GM12878 (cell line): Measurements from ENCODE around the gene AIF1. TPM values are rescaled to one million over a fixed set of nuclear protein-coding genes. Genes with fewer than 3 reads are reported as not detected.
A peak's percentile ranks its signal among the peaks of the same experiment; 100 is the strongest.

Source experiments
- ATF3 ChIP-seq: IDR thresholded peaks from 2 replicates; pipeline ENCODE4 v1.6.1; 2011; ENCODE audit warnings: low read depth, mild to moderate bottlenecking, low read length, moderate library complexity, borderline replicate concordance; ENCODE audit errors: extremely low read depth
- BHLHE40 ChIP-seq, 2 experiments: fragments of 450-650 bp in 1 of 2; IDR thresholded peaks; 2 replicates each; pipeline ENCODE4 v1.6.1; 2011 to 2017; ENCODE audit warnings: low read depth in 2 of 2, borderline replicate concordance in 1 of 2, improper control_type of control experiment in 1 of 2, low read length in 1 of 2, mild to moderate bottlenecking in 1 of 2
- BMI1 ChIP-seq: fragments of 450-650 bp; IDR thresholded peaks from 2 replicates; pipeline ENCODE4 v1.6.1; 2016; ENCODE audit warnings: mild to moderate bottlenecking, moderate library complexity, borderline replicate concordance
- CREB1 ChIP-seq: IDR thresholded peaks from 2 replicates; pipeline ENCODE4 v1.6.1; 2012; ENCODE audit warnings: low read depth, mild to moderate bottlenecking, inconsistent platforms
- CREM ChIP-seq: IDR thresholded peaks from 2 replicates; pipeline ENCODE4 v1.6.1; 2014; ENCODE audit warnings: antibody characterized with exemption, low read depth
- ETV6 ChIP-seq, 2 experiments: fragments of 450-650 bp in 1 of 2; IDR thresholded peaks in 1 of 2; conservative IDR thresholded peaks in 1 of 2; 2 replicates each; pipeline ENCODE4 v1.6.1; 2014; ENCODE audit warnings: antibody characterized with exemption in 1 of 2, borderline replicate concordance in 1 of 2, low read depth in 1 of 2, mild to moderate bottlenecking in 1 of 2, moderate library complexity in 1 of 2
- HDAC2 ChIP-seq: fragments of 200-600 bp; sonication (generic); IDR thresholded peaks from 2 replicates; pipeline ENCODE4 v1.6.1; 2017
- HDGF ChIP-seq: fragments of 450-650 bp; IDR thresholded peaks from 2 replicates; pipeline ENCODE4 v1.6.1; 2016; ENCODE audit warnings: antibody characterized with exemption
- IKZF1 ChIP-seq: fragments of 450-650 bp; conservative IDR thresholded peaks from 2 replicates; pipeline ENCODE4 v1.6.1; 2017; ENCODE audit warnings: antibody characterized with exemption, mild to moderate bottlenecking
- LARP7 ChIP-seq: fragments of 450-650 bp; IDR thresholded peaks from 2 replicates; pipeline ENCODE4 v1.6.1; 2017; ENCODE audit warnings: mild to moderate bottlenecking
- MEF2B ChIP-seq: fragments of 450-650 bp; IDR thresholded peaks from 2 replicates; pipeline ENCODE4 v1.6.1; 2018; ENCODE audit warnings: mild to moderate bottlenecking, moderate library complexity; ENCODE audit not compliant: partially characterized antibody, poor library complexity, severe bottlenecking
- MLLT1 ChIP-seq: fragments of 450-650 bp; IDR thresholded peaks from 2 replicates; pipeline ENCODE4 v1.6.1; 2016; ENCODE audit warnings: mild to moderate bottlenecking
- MTA2 ChIP-seq: fragments of 450-650 bp; IDR thresholded peaks from 2 replicates; pipeline ENCODE4 v1.6.1; 2016; ENCODE audit warnings: low read depth, mild to moderate bottlenecking, moderate library complexity
- RFX5 ChIP-seq: IDR thresholded peaks from 2 replicates; pipeline ENCODE4 v1.6.1; 2011; ENCODE audit warnings: low read depth, low read length, improper control_type of control experiment
- SPI1 ChIP-seq: IDR thresholded peaks from 2 replicates; pipeline ENCODE4 v1.6.1; 2011; ENCODE audit warnings: low read depth, mild to moderate bottlenecking, low read length, moderate library complexity, borderline replicate concordance; ENCODE audit not compliant: insufficient read depth
- SREBF2 ChIP-seq: IDR thresholded peaks from 2 replicates; pipeline ENCODE4 v1.6.1; 2012; ENCODE audit warnings: mild to moderate bottlenecking, low read length
- SRF ChIP-seq, 2 experiments: IDR thresholded peaks; 2 replicates each; pipeline ENCODE4 v1.6.1; 2011; ENCODE audit warnings: low read depth in 2 of 2, low read length in 2 of 2, mild to moderate bottlenecking in 1 of 2, moderate library complexity in 1 of 2
- SUPT20H ChIP-seq: IDR thresholded peaks from 2 replicates; pipeline ENCODE4 v1.6.1; 2011; ENCODE audit warnings: low read depth, mild to moderate bottlenecking, low read length, moderate library complexity, borderline replicate concordance; ENCODE audit not compliant: control insufficient read depth
- SUZ12 ChIP-seq: fragments of 200-600 bp; sonication (generic); IDR thresholded peaks from one replicate; pipeline ENCODE4 v1.6.1; 2018; ENCODE audit warnings: antibody characterized with exemption, mild to moderate bottlenecking; ENCODE audit not compliant: unreplicated experiment
- TCF7 ChIP-seq: IDR thresholded peaks from 2 replicates; pipeline ENCODE4 v1.6.1; 2014; ENCODE audit warnings: antibody characterized with exemption, borderline replicate concordance
- USF2 ChIP-seq: IDR thresholded peaks from 2 replicates; pipeline ENCODE4 v1.6.1; 2011; ENCODE audit warnings: low read depth, low read length, improper control_type of control experiment, borderline replicate concordance
- ZBTB4 ChIP-seq: fragments of 450-650 bp; formaldehyde crosslinking; IDR thresholded peaks from 2 replicates; pipeline ENCODE4 v1.4.0; 2022; ENCODE audit warnings: mild to moderate bottlenecking, moderate library complexity
- ZNF274 ChIP-seq: IDR thresholded peaks from one replicate; pipeline ENCODE4 v1.8.0; 2011; ENCODE audit not compliant: insufficient read length, insufficient read depth
- ZNF384 ChIP-seq: IDR thresholded peaks from 2 replicates; pipeline ENCODE4 v1.6.1; 2012; ENCODE audit warnings: low read depth, mild to moderate bottlenecking, low read length, improper control_type of control experiment, borderline replicate concordance
- polyA plus RNA-seq, 11 experiments: library from polyadenylated mRNA; depleted of rRNA in 4 of 11; unstranded in 6 of 11; stranded (reverse) in 5 of 11; fragments of >200 nt; fragmentation: Nextera tagmentation in 4 of 11; fragmentation: Illumina TruSeq in 1 of 11; extraction: Ambion mirVana in 4 of 11; extraction: Trizol in 1 of 11; gene quantifications; 1 replicate in 1 of 11; 2 replicates in 10 of 11; pipeline versions ENCODE4 v1.2.1 to v1.2.3, GENCODE V29; 2011 to 2016; ENCODE audit warnings: inconsistent platforms in 2 of 11, missing spikeins in 2 of 11, low read depth in 1 of 11
- total RNA-seq, 4 experiments: library from RNA; depleted of rRNA in 3 of 4; stranded (reverse); fragments of >200 nt in 3 of 4; fragmentation: Illumina TruSeq in 1 of 4; extraction: Trizol in 1 of 4; gene quantifications; 2 replicates each; pipeline versions ENCODE4 v1.2.1 to v1.2.3, GENCODE V29; 2013 to 2021

AIF1 gene
- total and polyA plus RNA-seq, 10 of the 15 experiments (the other 5 are each of a cell fraction or from before 2014, with no cell fraction given): 1.9 to 256 (median 134) TPM

- no peak for TF ChIP-seq SUZ12
- TF ChIP-seq LARP7: no peak
- no peak for TF ChIP-seq ZBTB4 (CRISPR knock-in tag)
- TF ChIP-seq CREB1: no peak
- TF ChIP-seq SUPT20H: no peak
- no peak for TF ChIP-seq SRF (IDR thresholded peaks at IDR 0.05; ENCODE audit: low read depth in 2 of 2, low read length in 2 of 2)
- TF ChIP-seq SREBF2: no peak
- TF ChIP-seq ZNF384: no peak
- peak; percentile 60 for TF ChIP-seq MEF2B
- TF ChIP-seq HDGF: no peak; the same call in 1 of the 2 replicates
- TF ChIP-seq BMI1: no peak
- no peak for TF ChIP-seq ZNF274
- TF ChIP-seq ETV6 (conservative IDR thresholded peaks at IDR 0.05 in 1 of 2, IDR thresholded peaks at IDR 0.05 in 1 of 2; ENCODE audit: borderline replicate concordance in 1 of 2, low read depth in 1 of 2): no peak
- TF ChIP-seq TCF7: no peak
- TF ChIP-seq CREM: no peak
- TF ChIP-seq RFX5: no peak
- TF ChIP-seq IKZF1: no peak; the same call in none of the 2 replicates
- TF ChIP-seq SPI1: peak; percentile 51; the same call in 1 of the 2 replicates
- no peak for TF ChIP-seq USF2
- 0 out of 4 replicates have a peak, but pooled peaks of 1 of the 2 experiments have one; percentile 7 for TF ChIP-seq BHLHE40 (IDR thresholded peaks at IDR 0.05; ENCODE audit: borderline replicate concordance in 1 of 2, low read depth in 2 of 2, low read length in 1 of 2)
- no peak for TF ChIP-seq MTA2
- no peak for TF ChIP-seq MLLT1
- no peak for TF ChIP-seq ATF3
- TF ChIP-seq HDAC2: no peak
Observed at GRCh38 chr6:31661262-31662123, 46.5 kb downstream of the AIF1 start (continued).
